NT2/D1 (cell line): ENCODE results near the gene BCAM.
A peak's percentile ranks its signal among the peaks of the same experiment; 100 is the strongest.
"Not testable (repeated sequence)": the region's sequence is repeated elsewhere in the genome, so short reads cannot be mapped to it uniquely, and the experiment has no call there.

Experiments used
- DNase-seq: peaks from one replicate; pipeline ENCODE4 v3.0.0-alpha.2; 2011; ENCODE audit warnings: low read depth, low spot score
- H3K27me3 ChIP-seq: 2 replicates; pipeline ENCODE4 v1.6.0; 2011; ENCODE audit warnings: mild to moderate bottlenecking; ENCODE audit not compliant: insufficient read length, insufficient read depth
- H3K36me3 ChIP-seq: 2 replicates; pipeline ENCODE4 v1.6.1; 2011; ENCODE audit warnings: mild to moderate bottlenecking, low read length, mixed read lengths; ENCODE audit not compliant: insufficient read depth, insufficient read length
- H3K4me1 ChIP-seq: 2 replicates; pipeline ENCODE4 v1.5.1; 2011; ENCODE audit not compliant: insufficient read depth, insufficient read length
- H3K4me3 ChIP-seq: 2 replicates; pipeline ENCODE4 v1.5.1; 2011; ENCODE audit warnings: low read depth; ENCODE audit not compliant: insufficient read length
- H3K9ac ChIP-seq: 2 replicates; pipeline ENCODE4 v1.6.0; 2011; ENCODE audit warnings: low read depth; ENCODE audit not compliant: insufficient read length
- H3K9me3 ChIP-seq: 2 replicates; pipeline ENCODE4 v1.5.1; 2011; ENCODE audit warnings: mild to moderate bottlenecking, low read length; ENCODE audit not compliant: insufficient read depth
- SUZ12 ChIP-seq: IDR thresholded peaks from 2 replicates; pipeline ENCODE4 v1.6.1; 2011; ENCODE audit not compliant: insufficient read length, insufficient read depth; ENCODE audit errors: extremely low read depth
- YY1 ChIP-seq: IDR thresholded peaks from 2 replicates; pipeline ENCODE4 v1.6.1; 2011; ENCODE audit not compliant: insufficient read length, insufficient read depth
- ZNF274 ChIP-seq: IDR thresholded peaks from 2 replicates; pipeline ENCODE4 v1.6.1; 2011; ENCODE audit warnings: mild to moderate bottlenecking, low read depth, low read length

BCAM gene

GRCh38 chr19:44808463-44809371, at the start of gene BCAM:
TSS of gene BCAM (plus strand) at chr19:44809103. CDS start at chr19:44809125, 22 bp downstream.
- peak within 1 kb of the TSS; percentile 82 for H3K9ac ChIP-seq
- H3K4me1 ChIP-seq, result peaks cover 11% of the 10 kb centered on the region
- H3K36me3 ChIP-seq, result peaks cover 11% of the 10 kb centered on the region
- no peak for DNase-seq
- no peak for TF ChIP-seq SUZ12
- no peak for TF ChIP-seq ZNF274
- TF ChIP-seq YY1, result no peak
- peak within 1 kb of the TSS; percentile 64 for H3K4me3 ChIP-seq
- H3K27me3 ChIP-seq, result peaks cover 13% of the 10 kb centered on the region
- H3K9me3 ChIP-seq, result no peaks in the 10 kb centered on the region

DNA sequence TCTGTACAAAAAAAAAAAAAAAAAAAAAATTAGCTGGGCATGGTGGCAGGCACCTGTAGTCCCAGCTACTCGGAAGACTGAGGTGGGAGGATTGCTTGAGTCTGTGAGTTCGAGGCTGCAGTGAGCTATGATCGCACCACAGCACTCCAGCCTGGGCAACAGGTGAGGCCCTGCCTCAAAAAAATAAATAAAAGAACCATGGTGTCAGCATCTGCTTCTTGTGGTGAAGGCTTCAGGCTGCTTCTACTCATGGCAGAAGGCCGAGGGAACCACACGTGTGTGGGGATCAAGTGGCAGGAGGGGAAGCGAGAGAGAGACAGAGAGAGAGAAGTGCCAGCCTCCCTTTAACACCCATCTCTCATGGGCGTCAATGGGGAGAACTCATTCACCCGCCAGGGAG, 46.9 kb upstream of the BCAM start:
- TF ChIP-seq SUZ12 (no peak), ZNF274 (no peak), YY1 (no peak)
- Histone ChIP-seq H3K9ac (no peak overlapping the region), H3K4me1 (peaks cover 10% of the 10 kb centered on the region), H3K27me3 (peaks cover 2% of the 10 kb centered on the region), H3K4me3 (no peak overlapping the region), H3K9me3 (no peaks in the 10 kb centered on the region), H3K36me3 (peaks cover 4% of the 10 kb centered on the region)
- DNase-seq, result no peak

DNA sequence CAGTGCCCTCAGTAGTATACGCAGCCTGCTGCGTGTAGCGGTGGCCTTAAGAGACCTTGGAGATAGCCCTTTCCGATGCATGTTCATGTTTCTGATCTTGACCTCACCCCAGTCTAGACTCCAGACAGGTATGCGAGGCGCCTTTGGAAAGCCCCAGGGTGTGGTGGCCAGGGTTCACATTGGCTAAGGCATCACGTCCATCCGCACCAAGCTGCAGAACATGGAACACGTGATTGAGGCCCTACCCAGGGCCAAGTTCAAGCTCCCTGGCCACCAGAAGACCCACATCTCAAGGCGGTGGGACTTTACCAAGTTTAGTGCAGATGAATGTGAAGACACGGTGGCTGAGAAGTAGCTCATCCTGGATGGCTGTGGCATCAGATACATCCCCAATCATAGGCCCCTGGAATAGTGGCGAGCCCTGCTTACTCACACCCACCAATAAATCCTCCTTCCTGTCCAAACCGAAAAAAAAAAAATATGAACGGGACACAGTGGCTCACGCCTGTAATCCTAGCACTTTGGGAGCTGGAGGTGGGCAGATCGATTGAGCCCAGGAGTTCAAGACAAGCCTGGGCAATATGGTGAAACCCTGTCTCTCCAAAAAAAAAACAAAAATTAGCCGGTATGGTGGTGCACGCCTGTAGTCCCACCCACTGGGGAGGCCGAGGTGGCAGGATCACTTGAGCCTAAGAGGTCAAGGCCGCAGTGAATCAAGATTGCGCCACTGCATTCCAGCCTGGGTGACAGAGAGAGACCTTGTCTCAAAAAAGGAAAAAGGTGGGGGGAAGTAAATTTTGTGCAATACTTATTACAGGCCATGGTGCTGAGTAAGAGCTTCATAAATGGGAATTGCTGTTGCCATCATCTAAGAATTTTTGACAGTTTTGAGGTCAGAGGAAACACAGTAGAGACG, 43.6 kb upstream of the BCAM start:
- H3K9ac ChIP-seq, result no peak overlapping the region
- DNase-seq, result no peak

GRCh38 chr19:44765949-44766335, 43.0 kb upstream of the BCAM start:
- H3K4me1 ChIP-seq, result no peaks in the 10 kb centered on the region
- no peak for TF ChIP-seq ZNF274
- TF ChIP-seq YY1, result no peak

More for the DNA sequence above, 43.6 kb upstream of the BCAM start:
- no peaks in the 10 kb centered on the region for H3K9me3 ChIP-seq
- H3K27me3 ChIP-seq, result no peaks in the 10 kb centered on the region
- peaks cover 3% of the 10 kb centered on the region for H3K4me1 ChIP-seq
- TF ChIP-seq SUZ12 (no peak), ZNF274 (no peak), YY1 (no peak)
- no peak overlapping the region for H3K4me3 ChIP-seq
- no peaks in the 10 kb centered on the region for H3K36me3 ChIP-seq

DNA sequence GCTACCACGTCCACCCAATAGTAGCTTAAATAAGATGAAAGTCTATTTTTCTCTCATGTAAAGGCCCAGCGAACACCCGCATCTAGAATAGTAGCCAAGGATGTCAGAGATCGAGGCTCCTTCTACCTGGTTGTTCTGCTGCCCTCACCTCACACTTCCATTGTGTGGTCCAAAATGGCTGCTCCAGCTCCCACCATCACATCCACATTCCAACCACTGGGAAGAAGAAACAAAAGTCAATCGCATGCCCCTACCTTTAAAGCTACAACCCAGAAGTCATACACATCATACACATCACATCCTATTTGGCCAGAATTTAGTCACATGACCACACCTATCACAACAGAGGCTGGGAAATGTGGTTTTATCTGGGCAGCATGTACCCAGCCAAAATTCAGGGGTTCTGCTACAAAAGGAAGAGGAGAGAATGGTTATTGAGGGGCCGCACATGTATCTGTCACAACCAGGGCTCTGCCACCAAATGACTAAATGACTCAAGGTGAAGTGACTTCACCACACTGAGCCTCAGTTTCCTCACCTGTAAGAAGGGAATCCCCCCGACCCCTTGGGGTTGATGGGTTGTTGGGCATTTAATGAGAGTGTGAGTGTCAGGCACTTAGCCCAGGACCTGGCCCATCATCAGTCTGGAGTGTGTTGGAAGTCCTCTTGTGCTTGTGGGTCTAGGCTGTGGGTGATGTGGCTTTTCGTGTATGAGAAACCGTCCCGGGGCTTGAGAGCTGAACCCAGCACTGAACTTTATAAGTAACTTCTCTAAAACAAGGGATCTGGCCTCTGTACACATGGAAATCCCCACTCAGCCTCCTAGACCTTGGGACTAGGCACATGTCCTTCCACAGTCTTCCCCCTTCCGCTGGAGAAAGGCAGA, 41.4 kb upstream of the BCAM start:
- no peak for TF ChIP-seq ZNF274
- no peak for DNase-seq
- Histone ChIP-seq H3K9ac (no peak overlapping the region), H3K4me1 (no peaks in the 10 kb centered on the region), H3K27me3 (no peaks in the 10 kb centered on the region), H3K4me3 (no peak overlapping the region), H3K36me3 (no peaks in the 10 kb centered on the region), H3K9me3 (no peaks in the 10 kb centered on the region)

More at GRCh38 chr19:44765949-44766335, 43.0 kb upstream of the BCAM start:
- Histone ChIP-seq H3K27me3 (no peaks in the 10 kb centered on the region), H3K36me3 (no peaks in the 10 kb centered on the region), H3K9ac (no peak overlapping the region), H3K4me3 (no peak overlapping the region), H3K9me3 (no peaks in the 10 kb centered on the region)
- no peak for DNase-seq

DNA sequence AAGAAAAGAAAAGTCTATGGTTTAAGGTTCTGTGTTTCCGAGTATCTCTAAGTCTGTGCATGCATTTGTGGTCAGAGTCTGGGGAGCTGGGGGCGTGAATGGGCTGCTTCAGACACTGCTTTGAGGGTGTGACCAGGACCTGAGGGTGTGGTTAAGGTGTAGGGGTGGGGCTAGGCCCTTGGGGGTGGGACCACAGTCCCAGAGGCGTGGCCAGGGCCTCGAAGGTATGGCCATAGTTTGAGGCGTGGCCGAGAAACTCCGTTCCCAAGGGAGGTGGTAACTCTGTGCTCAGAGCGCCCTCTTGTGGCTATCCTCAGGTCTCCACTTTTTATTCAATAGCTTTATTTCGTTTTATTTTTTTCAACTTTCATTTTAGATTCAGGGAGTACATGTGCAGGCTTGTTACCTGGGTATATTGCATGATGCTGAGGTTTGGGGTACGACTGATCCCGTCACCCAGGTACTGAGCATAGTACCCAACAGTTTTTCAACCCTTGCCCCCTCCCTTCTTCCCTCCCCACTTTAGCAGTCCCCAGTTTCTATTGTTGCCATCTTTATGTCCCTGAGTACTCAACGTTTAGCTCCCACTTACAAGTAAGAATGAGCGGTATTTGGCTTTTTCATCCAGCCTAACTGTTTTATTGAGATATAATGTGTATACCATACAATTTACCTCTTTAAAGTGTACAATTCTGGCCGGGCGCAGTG, 38.2 kb upstream of the BCAM start:
- TF ChIP-seq YY1, result no peak
- no peak for TF ChIP-seq ZNF274
- no peak for TF ChIP-seq SUZ12
- Histone ChIP-seq H3K9me3 (no peaks in the 10 kb centered on the region), H3K36me3 (no peaks in the 10 kb centered on the region), H3K4me3 (no peak overlapping the region), H3K4me1 (no peaks in the 10 kb centered on the region), H3K9ac (no peak overlapping the region), H3K27me3 (no peaks in the 10 kb centered on the region)
- DNase-seq, result peak; percentile 91

GRCh38 chr19:44772144-44772543, 36.8 kb upstream of the BCAM start:
- not testable (repeated sequence) for H3K9me3 ChIP-seq, H3K4me3 ChIP-seq, H3K27me3 ChIP-seq, H3K36me3 ChIP-seq, DNase-seq, H3K9ac ChIP-seq, H3K4me1 ChIP-seq
